Measurements from ENCODE around the gene ZNF397. TPM values are rescaled to one million over a fixed set of nuclear protein-coding genes. Genes with fewer than 3 reads are reported as not detected.

Gene ZNF397
- total RNA-seq, 1 experiment from 2014 or later = 23.8 TPM

DNA sequence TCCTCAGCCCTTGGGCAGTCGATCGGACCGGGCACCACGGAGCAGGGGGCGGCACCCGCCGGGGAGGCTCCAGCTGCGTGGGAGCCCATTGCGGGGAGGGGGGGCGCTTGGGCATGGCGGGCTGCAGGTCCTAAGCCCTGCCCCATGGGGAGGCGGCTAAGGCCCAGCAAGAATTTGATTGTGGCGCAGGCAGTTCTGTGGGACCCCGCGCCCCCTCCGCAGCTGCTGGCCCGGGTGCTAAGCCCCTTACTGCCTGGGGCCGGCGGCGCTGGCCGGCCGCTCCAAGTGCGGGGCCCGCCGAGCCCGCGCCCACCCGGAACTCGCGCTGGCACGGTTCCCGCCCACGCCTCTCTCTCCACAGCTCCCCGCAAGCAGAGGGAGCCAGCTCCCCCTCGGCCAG is 30.8 kb downstream of the ZNF397 start:
- Histone ChIP-seq H3K27me3 (ENCODE audit: insufficient read depth, low read length) (no peaks in the 10 kb centered on the region), H3K27ac (ENCODE audit: low read depth, low read length) (no peak overlapping the region), H2AFZ (ENCODE audit: low read depth, low read length, poor library complexity, severe bottlenecking) (no peak overlapping the region), H3K9ac (ENCODE audit: low read length) (no peak overlapping the region), H3K4me3 (replicated peaks in 1 of 2; ENCODE audit: low read depth in 1 of 2, low read length in 2 of 2) (no peak overlapping the region), H3K4me1 (ENCODE audit: control insufficient read depth in 1 of 2, insufficient read depth in 2 of 2, low read length in 2 of 2) (no peaks in the 10 kb centered on the region), H3K36me3 (ENCODE audit: control insufficient read depth in 1 of 2, insufficient read depth in 2 of 2, low read length in 2 of 2) (no peaks in the 10 kb centered on the region), H3K79me2 (ENCODE audit: insufficient read depth, low read length) (no peaks in the 10 kb centered on the region), H3K9me2 (ENCODE audit: insufficient read depth) (no peaks in the 10 kb centered on the region), H3K9me3 (ENCODE audit: control insufficient read depth in 1 of 2, insufficient read depth in 1 of 2, low read depth in 1 of 2, low read length in 2 of 2) (peaks cover 0 to 6% of the 10 kb centered on the region in 2 experiments; a peak in 1 of 4 replicates), H3K4me2 (ENCODE audit: low read length) (no peak overlapping the region), H4K20me1 (ENCODE audit: insufficient read depth) (no peaks in the 10 kb centered on the region)
- ChIA-PET RAD21 (ENCODE audit: low non-redundant PET in 1 of 2, low total read pairs in 2 of 2, uncharacterized antibody in 2 of 2, unreplicated experiment in 2 of 2) (no interaction called here), POLR2A (no interaction called here), CTCF (no interaction called here)
- no TSS peak for BruUV-seq (replicated peaks)
- TF ChIP-seq ZNF274 (IDR thresholded peaks at IDR 0.05; ENCODE audit: low read depth, low read length) = no peak
- no peak for TF ChIP-seq EZH2phosphoT487 (IDR thresholded peaks at IDR 0.05; ENCODE audit: borderline replicate concordance)
- TF ChIP-seq ELF1 (IDR thresholded peaks at IDR 0.05; ENCODE audit: borderline replicate concordance, low read depth) = no peak
- TF ChIP-seq ZFX (IDR thresholded peaks at IDR 0.05) = no peak
- no peak for TF ChIP-seq JUND (IDR thresholded peaks at IDR 0.05)
- TF ChIP-seq SP1 (IDR thresholded peaks at IDR 0.05; ENCODE audit: low read depth) = no peak
- TF ChIP-seq, protein P1, sequence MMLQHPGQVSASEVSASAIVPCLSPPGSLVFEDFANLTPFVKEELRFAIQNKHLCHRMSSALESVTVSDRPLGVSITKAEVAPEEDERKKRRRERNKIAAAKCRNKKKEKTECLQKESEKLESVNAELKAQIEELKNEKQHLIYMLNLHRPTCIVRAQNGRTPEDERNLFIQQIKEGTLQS (IDR thresholded peaks at IDR 0.05) = no peak
- TF ChIP-seq CEBPB (IDR thresholded peaks at IDR 0.05; ENCODE audit: low read depth) = no peak
- TF ChIP-seq POLR2A (IDR thresholded peaks at IDR 0.05; ENCODE audit: borderline replicate concordance, extremely low read depth, insufficient read depth, insufficient read length) = no peak
- TF ChIP-seq, protein P2, sequence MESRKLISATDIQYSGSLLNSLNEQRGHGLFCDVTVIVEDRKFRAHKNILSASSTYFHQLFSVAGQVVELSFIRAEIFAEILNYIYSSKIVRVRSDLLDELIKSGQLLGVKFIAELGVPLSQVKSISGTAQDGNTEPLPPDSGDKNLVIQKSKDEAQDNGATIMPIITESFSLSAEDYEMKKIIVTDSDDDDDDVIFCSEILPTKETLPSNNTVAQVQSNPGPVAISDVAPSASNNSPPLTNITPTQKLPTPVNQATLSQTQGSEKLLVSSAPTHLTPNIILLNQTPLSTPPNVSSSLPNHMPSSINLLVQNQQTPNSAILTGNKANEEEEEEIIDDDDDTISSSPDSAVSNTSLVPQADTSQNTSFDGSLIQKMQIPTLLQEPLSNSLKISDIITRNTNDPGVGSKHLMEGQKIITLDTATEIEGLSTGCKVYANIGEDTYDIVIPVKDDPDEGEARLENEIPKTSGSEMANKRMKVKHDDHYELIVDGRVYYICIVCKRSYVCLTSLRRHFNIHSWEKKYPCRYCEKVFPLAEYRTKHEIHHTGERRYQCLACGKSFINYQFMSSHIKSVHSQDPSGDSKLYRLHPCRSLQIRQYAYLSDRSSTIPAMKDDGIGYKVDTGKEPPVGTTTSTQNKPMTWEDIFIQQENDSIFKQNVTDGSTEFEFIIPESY (IDR thresholded peaks at IDR 0.05; ENCODE audit: extremely low read depth, insufficient replicate concordance, low read length) = no peak
- no peak for TF ChIP-seq POLR2AphosphoS5 (IDR thresholded peaks at IDR 0.05; ENCODE audit: low read depth, low read length)
- TF ChIP-seq, protein P3, sequence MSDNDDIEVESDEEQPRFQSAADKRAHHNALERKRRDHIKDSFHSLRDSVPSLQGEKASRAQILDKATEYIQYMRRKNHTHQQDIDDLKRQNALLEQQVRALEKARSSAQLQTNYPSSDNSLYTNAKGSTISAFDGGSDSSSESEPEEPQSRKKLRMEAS (IDR thresholded peaks at IDR 0.05) = no peak
- TF ChIP-seq EGR1 (IDR thresholded peaks at IDR 0.05; ENCODE audit: low read depth) = no peak
- TF ChIP-seq, protein P4, sequence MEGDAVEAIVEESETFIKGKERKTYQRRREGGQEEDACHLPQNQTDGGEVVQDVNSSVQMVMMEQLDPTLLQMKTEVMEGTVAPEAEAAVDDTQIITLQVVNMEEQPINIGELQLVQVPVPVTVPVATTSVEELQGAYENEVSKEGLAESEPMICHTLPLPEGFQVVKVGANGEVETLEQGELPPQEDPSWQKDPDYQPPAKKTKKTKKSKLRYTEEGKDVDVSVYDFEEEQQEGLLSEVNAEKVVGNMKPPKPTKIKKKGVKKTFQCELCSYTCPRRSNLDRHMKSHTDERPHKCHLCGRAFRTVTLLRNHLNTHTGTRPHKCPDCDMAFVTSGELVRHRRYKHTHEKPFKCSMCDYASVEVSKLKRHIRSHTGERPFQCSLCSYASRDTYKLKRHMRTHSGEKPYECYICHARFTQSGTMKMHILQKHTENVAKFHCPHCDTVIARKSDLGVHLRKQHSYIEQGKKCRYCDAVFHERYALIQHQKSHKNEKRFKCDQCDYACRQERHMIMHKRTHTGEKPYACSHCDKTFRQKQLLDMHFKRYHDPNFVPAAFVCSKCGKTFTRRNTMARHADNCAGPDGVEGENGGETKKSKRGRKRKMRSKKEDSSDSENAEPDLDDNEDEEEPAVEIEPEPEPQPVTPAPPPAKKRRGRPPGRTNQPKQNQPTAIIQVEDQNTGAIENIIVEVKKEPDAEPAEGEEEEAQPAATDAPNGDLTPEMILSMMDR (IDR thresholded peaks at IDR 0.05 in 2 of 3, conservative IDR thresholded peaks at IDR 0.05 in 1 of 3; ENCODE audit: borderline replicate concordance in 1 of 3, insufficient read depth in 1 of 3, low read depth in 2 of 3, low read length in 2 of 3) = no peak
- no peak for TF ChIP-seq SIN3A (IDR thresholded peaks at IDR 0.05; ENCODE audit: low read depth)
- TF ChIP-seq, protein P5, sequence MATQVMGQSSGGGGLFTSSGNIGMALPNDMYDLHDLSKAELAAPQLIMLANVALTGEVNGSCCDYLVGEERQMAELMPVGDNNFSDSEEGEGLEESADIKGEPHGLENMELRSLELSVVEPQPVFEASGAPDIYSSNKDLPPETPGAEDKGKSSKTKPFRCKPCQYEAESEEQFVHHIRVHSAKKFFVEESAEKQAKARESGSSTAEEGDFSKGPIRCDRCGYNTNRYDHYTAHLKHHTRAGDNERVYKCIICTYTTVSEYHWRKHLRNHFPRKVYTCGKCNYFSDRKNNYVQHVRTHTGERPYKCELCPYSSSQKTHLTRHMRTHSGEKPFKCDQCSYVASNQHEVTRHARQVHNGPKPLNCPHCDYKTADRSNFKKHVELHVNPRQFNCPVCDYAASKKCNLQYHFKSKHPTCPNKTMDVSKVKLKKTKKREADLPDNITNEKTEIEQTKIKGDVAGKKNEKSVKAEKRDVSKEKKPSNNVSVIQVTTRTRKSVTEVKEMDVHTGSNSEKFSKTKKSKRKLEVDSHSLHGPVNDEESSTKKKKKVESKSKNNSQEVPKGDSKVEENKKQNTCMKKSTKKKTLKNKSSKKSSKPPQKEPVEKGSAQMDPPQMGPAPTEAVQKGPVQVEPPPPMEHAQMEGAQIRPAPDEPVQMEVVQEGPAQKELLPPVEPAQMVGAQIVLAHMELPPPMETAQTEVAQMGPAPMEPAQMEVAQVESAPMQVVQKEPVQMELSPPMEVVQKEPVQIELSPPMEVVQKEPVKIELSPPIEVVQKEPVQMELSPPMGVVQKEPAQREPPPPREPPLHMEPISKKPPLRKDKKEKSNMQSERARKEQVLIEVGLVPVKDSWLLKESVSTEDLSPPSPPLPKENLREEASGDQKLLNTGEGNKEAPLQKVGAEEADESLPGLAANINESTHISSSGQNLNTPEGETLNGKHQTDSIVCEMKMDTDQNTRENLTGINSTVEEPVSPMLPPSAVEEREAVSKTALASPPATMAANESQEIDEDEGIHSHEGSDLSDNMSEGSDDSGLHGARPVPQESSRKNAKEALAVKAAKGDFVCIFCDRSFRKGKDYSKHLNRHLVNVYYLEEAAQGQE (IDR thresholded peaks at IDR 0.05; ENCODE audit: low read depth) = no peak
- no peak for TF ChIP-seq CBX3 (IDR thresholded peaks at IDR 0.05; ENCODE audit: low read depth)
- TF ChIP-seq FOSL1 (IDR thresholded peaks at IDR 0.05; ENCODE audit: low read depth) = no peak
- TF ChIP-seq EZH2 (IDR thresholded peaks at IDR 0.05) = no peak
- no peak for DNase-seq (ENCODE audit: low read depth, low spot score)
- intact Hi-C loops (cut with micrococcal nuclease) = no loop called here
- no peak for ATAC-seq
